ENCODE data around the gene MARK4. TPM values are rescaled to one million over a fixed set of nuclear protein-coding genes. Genes with fewer than 3 reads are reported as not detected.
"Not testable (repeated sequence)": the region's sequence is repeated elsewhere in the genome, so short reads cannot be mapped to it uniquely, and the experiment has no call there.

The MARK4 gene
- total RNA-seq, 4 donors from 2014 or later = 13.5 to 51.5 (median 15.5) TPM

- TF ChIP-seq CTCF (IDR thresholded peaks at IDR 0.05) (no peak), POLR2A (IDR thresholded peaks at IDR 0.05) (no peak)
- H3K4me3 ChIP-seq = no peak overlapping the region
- DNase-seq = no peak
- no peaks in the 10 kb centered on the region for H3K4me1 ChIP-seq
- no peaks in the 10 kb centered on the region for H3K9me3 ChIP-seq
- no peak overlapping the region for H3K27ac ChIP-seq
- H3K27me3 ChIP-seq = no peaks in the 10 kb centered on the region
- no peaks in the 10 kb centered on the region for H3K36me3 ChIP-seq
- intact Hi-C loops (cut with DNase I; ENCODE audit: low total_unique reads) = no loop called here
Observed at GRCh38 chr19:45323671-45324081, 72.6 kb downstream of the MARK4 start.

- Histone ChIP-seq H3K36me3 (no peaks in the 10 kb centered on the region), H3K4me3 (no peak overlapping the region), H3K27me3 (no peaks in the 10 kb centered on the region), H3K27ac (no peak overlapping the region), H3K4me1 (no peaks in the 10 kb centered on the region), H3K9me3 (no peaks in the 10 kb centered on the region)
- intact Hi-C loops (cut with DNase I; ENCODE audit: low total_unique reads) = no loop called here
- TF ChIP-seq POLR2A (IDR thresholded peaks at IDR 0.05) (no peak), CTCF (IDR thresholded peaks at IDR 0.05) (no peak)
- no peak for DNase-seq
Observed at GRCh38 chr19:45324349-45324907, 73.4 kb downstream of the MARK4 start.

- no peak for TF ChIP-seq CTCF (IDR thresholded peaks at IDR 0.05)
- TF ChIP-seq POLR2A (IDR thresholded peaks at IDR 0.05) = no peak
- H3K27ac ChIP-seq = no peak overlapping the region
- H3K36me3 ChIP-seq = no peaks in the 10 kb centered on the region
- H3K4me3 ChIP-seq = no peak overlapping the region
- no peaks in the 10 kb centered on the region for H3K4me1 ChIP-seq
- DNase-seq = no peak
- H3K27me3 ChIP-seq = no peaks in the 10 kb centered on the region
- H3K9me3 ChIP-seq = no peaks in the 10 kb centered on the region
- intact Hi-C loops (cut with DNase I; ENCODE audit: low total_unique reads) = no loop called here
Observed at GRCh38 chr19:45327404-45328143, 76.5 kb downstream of the MARK4 start.

- Histone ChIP-seq H3K36me3 (no peaks in the 10 kb centered on the region), H3K9me3 (no peaks in the 10 kb centered on the region), H3K4me1 (no peaks in the 10 kb centered on the region), H3K27me3 (no peaks in the 10 kb centered on the region), H3K4me3 (no peak overlapping the region), H3K27ac (no peak overlapping the region)
- no peak for TF ChIP-seq CTCF (IDR thresholded peaks at IDR 0.05)
- TF ChIP-seq POLR2A (IDR thresholded peaks at IDR 0.05) = no peak
- intact Hi-C loops (cut with DNase I; ENCODE audit: low total_unique reads) = no loop called here
- DNase-seq = no peak
Observed at GRCh38 chr19:45331411-45331810, 80.3 kb downstream of the MARK4 start.

- no peaks in the 10 kb centered on the region for H3K4me1 ChIP-seq
- H3K9me3 ChIP-seq = no peaks in the 10 kb centered on the region
- H3K27ac ChIP-seq = no peak overlapping the region
- no peak for DNase-seq
- intact Hi-C loops (cut with DNase I; ENCODE audit: low total_unique reads) = no loop called here
- no peaks in the 10 kb centered on the region for H3K36me3 ChIP-seq
- H3K27me3 ChIP-seq = no peaks in the 10 kb centered on the region
- H3K4me3 ChIP-seq = no peak overlapping the region
- TF ChIP-seq CTCF (IDR thresholded peaks at IDR 0.05) = no peak
- TF ChIP-seq POLR2A (IDR thresholded peaks at IDR 0.05) = no peak
Observed at GRCh38 chr19:45333609-45334303, 82.7 kb downstream of the MARK4 start.

- H3K27ac ChIP-seq; H3K36me3 ChIP-seq; H3K4me3 ChIP-seq; H3K27me3 ChIP-seq; DNase-seq; H3K4me1 ChIP-seq; intact Hi-C loops (cut with DNase I; ENCODE audit: low total_unique reads); H3K9me3 ChIP-seq: not testable (repeated sequence)
Observed at GRCh38 chr19:45334881-45335280, 83.8 kb downstream of the MARK4 start.
